Dedifferentiated amniotic fluid mesenchymal stem cell (primary cell): ENCODE results near the gene PLEKHG4.

Experiments used
- DNase-seq: peaks from one replicate; pipeline ENCODE4 v3.0.0-alpha.2; 2016; ENCODE audit errors: extremely low spot score

Gene PLEKHG4, protein sequence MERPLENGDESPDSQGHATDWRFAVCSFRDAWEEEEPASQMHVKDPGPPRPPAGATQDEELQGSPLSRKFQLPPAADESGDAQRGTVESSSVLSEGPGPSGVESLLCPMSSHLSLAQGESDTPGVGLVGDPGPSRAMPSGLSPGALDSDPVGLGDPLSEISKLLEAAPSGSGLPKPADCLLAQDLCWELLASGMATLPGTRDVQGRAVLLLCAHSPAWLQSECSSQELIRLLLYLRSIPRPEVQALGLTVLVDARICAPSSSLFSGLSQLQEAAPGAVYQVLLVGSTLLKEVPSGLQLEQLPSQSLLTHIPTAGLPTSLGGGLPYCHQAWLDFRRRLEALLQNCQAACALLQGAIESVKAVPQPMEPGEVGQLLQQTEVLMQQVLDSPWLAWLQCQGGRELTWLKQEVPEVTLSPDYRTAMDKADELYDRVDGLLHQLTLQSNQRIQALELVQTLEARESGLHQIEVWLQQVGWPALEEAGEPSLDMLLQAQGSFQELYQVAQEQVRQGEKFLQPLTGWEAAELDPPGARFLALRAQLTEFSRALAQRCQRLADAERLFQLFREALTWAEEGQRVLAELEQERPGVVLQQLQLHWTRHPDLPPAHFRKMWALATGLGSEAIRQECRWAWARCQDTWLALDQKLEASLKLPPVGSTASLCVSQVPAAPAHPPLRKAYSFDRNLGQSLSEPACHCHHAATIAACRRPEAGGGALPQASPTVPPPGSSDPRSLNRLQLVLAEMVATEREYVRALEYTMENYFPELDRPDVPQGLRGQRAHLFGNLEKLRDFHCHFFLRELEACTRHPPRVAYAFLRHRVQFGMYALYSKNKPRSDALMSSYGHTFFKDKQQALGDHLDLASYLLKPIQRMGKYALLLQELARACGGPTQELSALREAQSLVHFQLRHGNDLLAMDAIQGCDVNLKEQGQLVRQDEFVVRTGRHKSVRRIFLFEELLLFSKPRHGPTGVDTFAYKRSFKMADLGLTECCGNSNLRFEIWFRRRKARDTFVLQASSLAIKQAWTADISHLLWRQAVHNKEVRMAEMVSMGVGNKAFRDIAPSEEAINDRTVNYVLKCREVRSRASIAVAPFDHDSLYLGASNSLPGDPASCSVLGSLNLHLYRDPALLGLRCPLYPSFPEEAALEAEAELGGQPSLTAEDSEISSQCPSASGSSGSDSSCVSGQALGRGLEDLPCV

DNA sequence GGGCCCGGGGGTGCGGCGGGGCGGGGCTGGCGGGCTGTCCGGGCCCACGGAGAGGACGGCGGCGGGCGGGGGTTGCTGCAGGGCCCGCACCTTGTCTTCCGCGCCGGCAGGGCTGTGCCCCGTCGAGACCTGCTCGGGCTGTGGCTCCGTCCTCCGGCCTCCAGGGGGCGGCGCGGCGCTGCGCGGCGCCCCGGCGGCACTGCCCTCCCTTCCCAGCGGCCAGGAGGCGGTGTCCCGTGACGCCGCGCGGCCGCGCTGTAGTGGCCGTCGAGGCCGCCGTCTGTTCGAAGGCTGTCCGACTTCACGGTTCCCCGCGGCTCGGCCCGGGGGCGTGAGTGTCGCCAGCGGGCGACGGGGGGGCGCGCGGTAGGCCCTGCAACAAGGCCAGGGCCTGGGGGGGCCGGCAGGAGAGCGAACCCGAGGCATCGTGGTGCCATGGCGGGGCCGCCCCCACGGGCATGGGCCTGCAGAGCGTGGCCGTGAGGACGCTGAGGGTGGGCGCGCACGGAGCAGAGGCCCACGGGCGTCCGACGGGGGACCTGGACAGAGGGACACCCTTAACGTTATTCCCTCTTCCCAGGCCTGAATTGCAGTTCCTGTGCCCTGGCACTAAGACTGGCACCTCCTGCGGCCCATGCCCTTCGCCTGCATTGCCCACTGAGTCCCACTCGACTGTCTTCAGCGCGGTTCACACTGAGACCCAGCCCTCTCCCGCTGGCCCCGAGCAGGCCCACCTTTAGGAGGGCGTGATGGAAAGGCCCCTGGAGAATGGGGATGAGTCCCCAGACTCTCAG is at the start of gene PLEKHG4:
Gene PLEKHG4, plus strand, starts transcription at position 237 of the 794 bp plus-strand sequence. Its CDS starts 513 bp downstream, at position 750.
- no peak for DNase-seq

DNA sequence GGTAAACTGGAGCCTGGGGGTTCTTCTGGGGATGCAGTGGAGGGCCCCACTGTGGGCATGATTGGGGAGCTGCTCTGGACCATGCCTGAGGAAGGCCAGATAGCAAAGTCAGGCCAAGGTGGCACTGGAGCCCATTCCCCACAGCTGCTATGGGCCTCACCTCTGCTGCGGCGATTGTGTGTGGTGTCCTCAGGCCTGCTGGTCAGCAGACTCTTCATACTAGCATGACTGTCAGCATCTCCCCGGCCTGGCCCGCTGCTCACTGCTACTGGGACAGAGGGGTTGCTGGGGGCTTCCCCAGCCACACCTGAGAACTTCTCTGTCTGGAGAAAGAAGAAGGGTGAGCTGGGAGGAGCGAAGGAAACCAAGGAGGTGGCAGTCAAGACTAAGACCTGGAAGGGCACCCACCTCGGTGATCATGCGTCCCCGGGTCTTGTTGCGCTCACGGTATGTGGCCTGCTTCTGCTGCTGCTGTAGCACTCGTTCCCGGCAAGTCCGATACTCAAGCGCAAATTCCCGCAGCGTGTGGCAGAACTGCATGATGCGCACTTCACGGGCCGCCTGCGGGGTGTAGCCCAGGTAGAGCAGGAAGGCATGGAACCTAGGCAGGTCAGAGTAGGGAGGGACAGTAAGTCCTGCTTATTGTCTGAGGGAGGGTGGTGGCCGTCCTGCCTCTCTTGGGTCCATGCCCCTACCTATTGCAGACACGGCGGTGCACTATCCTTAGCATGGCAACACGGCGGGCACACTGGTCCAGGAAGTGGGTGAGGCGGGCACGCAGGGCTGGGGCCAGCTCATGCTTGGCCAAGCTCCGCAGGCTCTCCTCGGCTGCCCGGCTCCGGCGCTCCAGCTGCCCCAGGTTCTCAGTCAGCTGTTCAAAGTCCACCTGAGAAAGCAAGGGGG is 49.2 kb upstream of the PLEKHG4 start:
- DNase-seq, result no peak

DNA sequence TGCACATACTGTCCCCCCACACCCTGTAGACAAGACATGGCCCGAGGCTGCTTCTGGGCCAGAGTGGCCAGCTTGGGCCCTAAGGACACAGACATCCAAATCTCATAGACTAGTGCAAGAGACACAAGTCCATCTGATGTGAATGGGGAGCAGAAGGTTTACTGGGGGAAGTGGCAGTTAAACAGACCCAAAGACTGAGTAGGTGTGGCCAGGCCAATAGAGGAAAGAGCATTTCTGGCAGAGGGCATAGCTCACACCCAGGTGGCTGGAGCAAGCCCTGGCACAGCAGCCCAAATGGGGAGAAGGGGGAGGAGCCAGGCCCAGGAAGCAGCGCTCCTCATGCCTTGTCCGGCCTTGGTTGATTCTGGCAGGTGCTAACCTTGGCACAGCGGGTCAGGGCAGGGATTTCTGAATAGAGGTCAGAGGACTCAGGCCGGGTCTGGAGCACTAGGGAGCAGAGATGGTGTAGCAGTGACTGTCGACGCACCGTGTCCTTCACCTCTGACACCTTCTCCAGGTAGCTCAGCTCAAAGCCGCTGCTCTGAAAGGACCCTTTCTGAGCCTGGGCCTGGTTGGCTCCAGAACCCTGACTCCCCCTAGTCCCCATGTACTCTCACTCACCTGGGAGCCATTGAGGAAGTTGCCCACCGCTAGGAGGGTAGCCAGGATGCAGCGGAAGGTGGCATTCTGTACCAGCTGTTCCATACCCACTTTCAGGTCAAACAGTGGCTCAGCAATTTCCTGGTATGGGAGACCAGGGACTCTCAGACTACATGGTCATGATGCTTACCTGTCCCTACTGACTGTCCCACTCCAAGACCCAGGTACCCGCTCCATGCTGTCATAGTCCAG is 48.3 kb upstream of the PLEKHG4 start:
- DNase-seq, result no peak

DNA sequence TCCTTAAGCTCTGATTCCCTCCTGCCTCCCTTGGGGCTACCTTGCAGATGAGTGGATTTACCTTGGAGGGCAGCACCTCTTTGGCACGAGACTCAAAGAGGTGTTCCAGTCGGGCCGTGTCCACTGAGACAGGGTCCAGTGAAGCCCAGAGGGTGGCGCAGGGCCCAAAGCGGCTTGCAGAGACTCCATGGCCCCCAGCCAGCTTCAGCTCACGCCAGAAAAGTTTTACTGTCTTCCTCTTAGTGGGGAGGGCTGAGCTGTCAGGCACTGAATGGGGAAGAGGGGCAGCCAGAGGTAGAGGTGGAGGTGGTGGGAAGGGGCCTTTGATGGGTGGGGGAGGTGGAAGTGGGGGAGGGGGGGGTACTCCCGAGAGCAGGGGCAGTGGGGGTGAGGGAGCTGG is 45.7 kb upstream of the PLEKHG4 start:
- DNase-seq, result no peak

DNA sequence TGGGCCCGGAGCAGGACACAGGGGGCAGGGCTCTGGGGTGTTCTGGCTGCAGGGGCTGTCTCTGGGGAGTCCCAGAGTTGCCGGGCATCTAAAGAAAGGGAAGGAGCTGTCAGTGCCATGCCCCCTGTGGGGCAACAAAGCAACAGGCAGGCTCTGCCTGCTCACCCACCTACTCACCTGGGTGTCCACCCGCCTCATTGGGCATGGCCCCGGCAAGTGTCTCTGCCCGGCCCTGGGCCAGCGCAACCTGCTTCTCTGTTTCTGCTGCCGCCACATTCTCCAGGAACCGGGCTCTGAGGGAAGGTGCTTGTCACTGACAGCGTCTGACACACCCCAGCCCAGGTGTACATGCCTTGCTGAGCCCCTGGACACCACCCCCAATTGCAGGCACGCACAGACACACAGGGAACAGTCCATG is 45.1 kb upstream of the PLEKHG4 start:
- no peak for DNase-seq

DNA sequence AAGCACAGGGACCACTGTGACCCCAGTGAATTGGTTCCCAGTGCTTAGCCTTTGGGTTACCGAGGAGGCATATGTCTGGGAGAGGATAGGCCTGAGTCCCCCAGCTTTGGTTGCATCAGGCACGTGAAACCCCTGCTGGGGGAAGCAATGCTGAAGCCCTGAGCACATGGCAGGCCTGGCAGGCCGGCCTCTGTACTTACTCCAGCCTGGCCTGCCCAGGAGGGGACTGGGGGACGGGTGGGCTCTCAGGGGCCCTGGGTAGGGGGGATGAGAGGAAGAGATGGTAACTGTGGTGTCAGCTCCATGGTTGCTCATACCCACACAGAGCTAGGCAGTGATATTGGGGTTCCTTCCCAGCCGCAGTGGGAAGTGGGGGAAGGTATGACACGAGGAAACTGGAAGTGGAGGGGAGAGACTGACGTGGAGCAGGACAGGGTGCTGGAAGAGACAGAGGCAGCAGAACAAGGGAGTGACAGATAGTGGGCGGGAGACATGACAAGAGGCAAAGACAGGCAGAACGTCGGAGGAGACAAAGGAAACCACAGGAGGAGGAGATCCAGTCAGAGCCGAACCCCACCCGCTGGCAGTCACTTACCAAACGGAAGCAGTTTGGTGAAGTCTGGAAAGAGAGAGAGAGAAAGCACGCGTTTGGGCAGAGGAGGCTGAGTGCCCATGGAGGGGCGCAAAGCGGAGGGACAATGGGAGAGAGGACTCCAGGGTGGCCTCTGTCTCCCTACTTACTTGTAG is 43.3 kb upstream of the PLEKHG4 start:
- no peak for DNase-seq

DNA sequence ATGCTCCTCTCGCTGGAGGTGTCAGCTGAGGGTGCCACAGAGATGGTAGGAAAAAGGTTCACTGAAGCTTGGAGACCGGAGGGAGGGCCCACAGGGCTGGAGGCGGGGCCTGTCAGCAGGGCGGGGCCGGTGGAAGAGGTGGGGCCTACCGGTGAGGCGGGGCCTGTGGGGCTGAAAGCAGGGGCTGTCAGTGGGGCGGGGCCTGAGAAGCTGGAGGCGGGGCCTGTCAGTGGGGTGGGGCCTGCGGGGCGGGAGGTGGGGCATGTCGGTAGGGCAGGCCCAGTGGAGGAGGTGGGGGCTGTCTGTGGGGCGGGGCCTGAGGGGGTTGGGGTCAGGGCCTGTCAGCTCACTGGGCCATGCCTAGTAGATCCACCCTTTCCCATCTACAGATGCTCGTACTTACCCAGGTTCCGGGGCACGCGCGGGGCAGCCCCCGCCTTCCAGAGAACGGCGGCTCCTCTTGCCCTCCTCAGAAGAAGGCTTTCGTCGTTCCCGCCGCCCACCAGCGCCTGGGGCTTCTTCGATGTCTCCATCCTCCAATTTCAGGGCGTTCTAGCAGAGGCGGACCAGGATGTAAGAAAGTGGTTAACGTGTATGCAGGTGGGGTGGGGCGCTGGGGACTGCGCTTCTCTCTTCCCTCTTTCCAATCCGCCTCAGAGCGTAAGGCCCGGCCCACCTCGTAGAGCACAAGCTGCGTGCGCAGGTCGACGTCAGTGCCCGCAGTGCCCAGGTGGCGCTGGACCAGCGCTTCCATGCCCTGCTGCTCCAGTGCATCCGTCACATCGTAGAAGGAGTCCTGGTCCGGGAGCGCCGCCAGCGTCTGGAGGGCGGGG is 42.6 kb upstream of the PLEKHG4 start:
- no peak for DNase-seq

DNA sequence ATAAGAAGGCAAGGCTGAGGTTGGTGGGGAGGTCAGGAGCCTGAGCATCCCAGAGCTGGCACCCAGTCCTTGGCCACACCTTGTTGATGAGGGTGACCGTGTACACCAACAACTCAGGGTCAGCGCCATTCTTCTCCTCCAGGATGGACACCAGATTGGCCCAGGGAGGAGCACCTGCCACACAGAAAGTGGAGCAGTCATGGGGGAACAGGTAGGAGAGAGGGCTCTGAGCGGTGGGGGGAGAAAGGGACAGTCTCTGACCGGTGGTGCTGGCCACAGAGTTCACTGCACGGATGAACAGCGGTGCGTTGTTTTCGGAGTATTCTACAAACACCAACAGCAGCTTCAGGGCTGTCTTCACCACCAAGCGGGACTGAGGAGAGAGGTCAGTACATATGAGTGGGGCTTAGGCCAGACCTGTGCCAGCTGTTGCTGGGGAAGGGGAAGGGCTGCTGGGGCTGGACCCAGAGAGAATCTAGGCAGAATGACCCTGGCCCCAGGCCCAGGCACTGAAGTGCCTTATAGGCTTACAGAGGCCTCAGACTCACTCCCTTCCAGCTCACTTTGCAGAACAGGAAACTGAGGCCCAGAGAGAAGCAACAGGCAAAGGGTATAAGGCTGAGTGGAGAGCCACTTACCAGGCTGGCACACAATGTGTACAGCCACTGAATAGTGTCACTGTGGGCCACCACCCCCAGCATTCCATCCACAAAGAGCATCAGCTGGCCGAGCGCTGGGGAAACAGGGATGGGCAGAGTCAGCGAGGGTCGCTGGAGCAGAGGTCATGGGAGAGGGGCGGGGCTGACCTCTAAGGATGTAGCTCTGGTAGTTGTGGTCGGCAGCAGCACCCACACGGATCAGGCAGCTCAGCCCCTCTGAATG is 41.7 kb upstream of the PLEKHG4 start:
- DNase-seq, result no peak

DNA sequence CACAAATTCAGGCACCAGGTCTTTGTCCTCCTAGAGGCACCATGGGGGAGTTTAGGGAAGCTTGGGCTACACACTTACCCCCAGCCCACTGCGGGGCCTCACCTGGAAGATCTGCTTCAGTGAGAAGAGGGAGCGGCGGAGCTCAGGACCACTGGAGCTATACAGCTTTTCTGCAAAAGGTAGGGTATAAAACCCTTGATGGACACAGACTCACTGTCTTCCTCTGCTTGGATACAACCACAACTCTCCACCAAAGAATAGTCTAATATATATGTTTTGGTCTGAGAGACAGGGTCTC is 41.1 kb upstream of the PLEKHG4 start:
- DNase-seq, result no peak

DNA sequence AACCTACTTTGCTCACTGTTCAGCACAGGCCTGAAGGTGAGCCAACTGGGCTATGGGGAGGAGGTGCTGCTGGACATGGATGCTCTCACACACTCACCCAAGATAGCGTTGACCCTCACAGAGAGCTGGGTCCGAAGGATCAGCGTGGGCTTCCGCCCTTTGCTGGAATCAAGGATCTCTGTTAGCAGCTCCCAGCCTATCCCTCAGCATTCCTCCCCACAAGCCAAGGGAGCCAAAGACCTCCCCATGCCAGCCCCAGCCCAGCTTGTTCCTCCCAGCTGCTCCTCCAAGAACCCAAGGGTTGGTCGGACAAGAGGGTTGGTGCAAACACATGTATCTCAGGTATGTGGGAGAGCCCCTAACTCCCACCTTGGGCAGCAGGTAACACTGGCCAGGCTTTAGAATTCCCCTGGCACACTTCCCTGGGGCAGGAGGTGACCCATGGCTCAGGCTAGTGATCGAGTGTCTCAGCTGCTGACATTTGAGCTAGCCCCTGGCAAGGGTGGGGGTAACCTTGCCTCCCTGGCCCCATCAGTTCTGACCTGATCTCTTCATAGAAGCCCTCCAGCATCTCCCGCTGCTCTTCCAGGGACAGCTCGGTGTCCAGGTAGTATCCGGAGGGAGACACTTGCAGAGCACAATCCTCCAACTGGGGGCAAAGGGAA is 40.4 kb upstream of the PLEKHG4 start:
- DNase-seq, result no peak

DNA sequence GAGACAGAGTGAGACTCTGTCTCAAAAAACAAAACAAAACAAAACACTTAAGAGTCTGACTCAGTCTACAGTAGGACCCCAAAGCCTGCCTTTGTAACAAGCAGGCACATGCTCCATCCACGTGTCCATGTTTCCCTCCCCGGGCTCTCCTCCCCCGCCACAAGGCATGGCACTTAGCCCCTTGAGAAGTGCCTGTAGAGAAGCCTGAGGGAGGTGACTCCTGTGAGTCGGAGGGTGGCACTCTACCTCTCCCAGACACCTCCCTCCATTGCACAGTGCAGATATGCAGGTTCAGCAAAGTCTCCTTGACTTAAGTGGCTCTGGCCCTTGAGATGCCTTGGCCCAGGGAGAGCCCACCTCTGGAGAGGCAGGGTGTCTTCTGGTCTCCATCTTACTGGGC is 38.8 kb upstream of the PLEKHG4 start:
- DNase-seq, result no peak

DNA sequence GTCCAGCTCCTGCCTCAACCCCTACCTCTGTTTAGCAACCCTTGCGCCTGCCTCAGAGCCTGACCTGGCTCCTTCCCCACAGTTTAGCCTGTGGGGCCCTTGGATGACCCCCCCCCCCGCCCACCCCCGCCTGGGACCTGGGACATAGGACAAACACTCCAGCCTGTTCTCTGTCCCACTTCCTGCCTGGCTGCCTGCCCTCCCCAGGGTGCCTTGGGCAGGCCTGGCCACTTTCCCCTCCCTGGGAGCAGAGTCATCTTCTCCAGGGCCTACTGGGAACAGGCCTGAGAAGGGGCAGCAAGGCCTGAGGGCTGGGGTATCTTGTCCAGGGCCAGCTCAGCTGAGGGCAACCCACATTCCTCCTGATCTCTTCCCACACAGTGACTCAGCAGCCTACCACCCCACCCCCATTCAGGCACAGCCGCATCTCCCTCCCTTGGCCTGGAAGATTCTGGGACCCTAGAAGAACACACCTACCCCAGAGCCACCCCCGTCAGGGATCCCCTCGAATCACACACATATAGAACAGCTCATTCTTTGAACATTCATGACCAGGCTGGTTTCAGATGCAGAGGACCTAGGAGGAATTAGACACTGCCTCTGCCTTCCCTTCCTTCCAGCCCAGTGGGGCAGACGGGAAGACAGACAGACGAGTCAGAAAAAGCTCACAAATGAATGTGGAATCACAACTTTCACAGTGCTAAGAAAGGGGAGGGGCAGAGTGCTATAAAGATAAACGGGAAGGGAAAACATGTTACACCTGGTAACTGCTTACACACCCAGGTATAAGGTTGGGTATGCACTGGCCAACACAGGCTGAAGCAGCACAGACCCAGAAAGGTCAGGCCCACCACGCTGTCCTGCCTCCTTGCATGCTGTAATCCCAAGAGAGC is 38.1 kb upstream of the PLEKHG4 start:
- peak; percentile 56 for DNase-seq

DNA sequence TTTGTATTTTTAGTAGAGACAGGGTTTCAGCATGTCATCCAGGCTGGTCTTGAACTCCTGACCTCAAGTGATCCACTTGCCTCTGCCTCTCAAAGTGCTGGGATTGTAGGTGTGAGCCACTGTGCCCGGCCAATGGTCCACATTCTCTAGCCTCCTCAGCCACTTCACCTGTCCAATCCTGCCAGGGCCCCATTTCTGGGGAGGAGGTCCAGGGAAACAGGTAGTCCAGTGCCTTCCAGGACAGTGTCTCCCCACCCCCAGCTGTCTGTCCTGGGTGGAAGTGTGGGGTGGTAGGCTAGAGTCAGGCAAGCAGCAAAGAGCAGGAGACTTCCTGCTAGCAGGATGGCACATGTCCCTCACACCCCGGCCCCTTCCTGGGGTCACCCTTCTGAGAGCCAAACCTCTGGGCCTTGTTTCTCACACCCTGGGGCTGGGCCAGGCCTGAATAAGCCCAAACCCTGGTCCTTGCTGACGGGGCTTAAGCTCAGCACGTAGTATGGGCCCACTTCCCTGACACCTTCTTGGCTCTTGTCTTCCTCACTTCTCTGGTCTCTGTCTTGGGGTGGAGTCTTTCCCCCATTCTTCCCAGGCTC is 37.1 kb upstream of the PLEKHG4 start:
- DNase-seq, result no peak

DNA sequence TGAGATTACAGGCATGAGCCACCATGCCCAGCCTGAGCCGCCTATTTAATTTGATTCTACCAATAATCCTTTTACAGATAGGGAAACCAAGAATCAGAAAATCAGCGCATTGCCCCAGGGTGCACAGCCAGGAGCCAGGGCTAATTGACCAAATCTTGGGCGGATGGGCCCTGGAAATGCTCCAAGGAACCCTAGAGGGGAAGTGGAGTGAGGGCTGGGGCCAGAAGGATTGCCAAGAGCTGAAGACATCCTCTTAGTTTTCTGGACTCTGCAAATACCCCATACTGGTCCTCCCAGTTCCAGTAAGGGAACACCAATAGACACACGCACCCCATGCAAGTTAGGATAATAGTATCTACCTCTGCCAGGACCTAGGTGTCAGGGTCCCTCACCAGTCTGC is 35.9 kb upstream of the PLEKHG4 start:
- DNase-seq, result no peak
